ENCODE measurements around the gene DPEP2NB. TPM values are rescaled to one million over a fixed set of nuclear protein-coding genes. Genes with fewer than 3 reads are reported as not detected.

Gene DPEP2NB
- total and polyA plus RNA-seq, 2 donors (not counting 3 experiments of a cell fraction or from before 2014, with no cell fraction given) = not detected

- no peak for TF ChIP-seq MAX (IDR thresholded peaks at IDR 0.05; ENCODE audit: insufficient read depth, insufficient read length)
- no peak for TF ChIP-seq GATA2 (IDR thresholded peaks at IDR 0.05; ENCODE audit: insufficient read depth, insufficient read length, low read depth, low read length)
- no peak for TF ChIP-seq FOS (IDR thresholded peaks at IDR 0.05; ENCODE audit: borderline replicate concordance, insufficient read depth, low read length)
- TF ChIP-seq CTCF (IDR thresholded peaks at IDR 0.05; ENCODE audit: extremely low read depth in 1 of 2, insufficient read depth in 1 of 2, low read depth in 1 of 2, low read length in 2 of 2) = no peak
- TF ChIP-seq EZH2 (IDR thresholded peaks at IDR 0.05; ENCODE audit: borderline replicate concordance, low read depth, low read length, severe bottlenecking) = no peak
- no peak for TF ChIP-seq MYC (IDR thresholded peaks at IDR 0.05; ENCODE audit: low read depth, low read length)
- TF ChIP-seq POLR2AphosphoS5 (IDR thresholded peaks at IDR 0.05; ENCODE audit: insufficient read depth, low read depth, low read length) = no peak
- no peak for TF ChIP-seq POLR2A (IDR thresholded peaks at IDR 0.05; ENCODE audit: low read depth, low read length)
- no peak for TF ChIP-seq JUN (IDR thresholded peaks at IDR 0.05; ENCODE audit: borderline replicate concordance, insufficient read depth, insufficient read length, low read depth)
- H3K4me1 ChIP-seq (ENCODE audit: control insufficient read depth, extremely low read depth, insufficient read depth, low read length) = peaks cover 14% of the 10 kb centered on the region
- H3K9ac ChIP-seq (replicated peaks; ENCODE audit: extremely low read depth, insufficient read depth, low read length) = no peak overlapping the region
- H4K20me1 ChIP-seq (replicated peaks; ENCODE audit: control insufficient read depth, extremely low read depth, insufficient read depth, low read length) = no peaks in the 10 kb centered on the region
- dilution Hi-C loops (cut with MboI; ENCODE audit: extremely low pct_ligation_motif_present, low sequenced_read_pairs) = no loop called here
- no TSS peak for BruUV-seq (replicated peaks)
- no peaks in the 10 kb centered on the region for H3K9me3 ChIP-seq (replicated peaks; ENCODE audit: control insufficient read depth, insufficient read depth, low read length)
- H3K36me3 ChIP-seq (ENCODE audit: control insufficient read depth in 2 of 2, extremely low read depth in 1 of 2, insufficient read depth in 2 of 2, low read length in 2 of 2) = peaks cover 0 to 2% of the 10 kb centered on the region in 2 experiments
- no peaks in the 10 kb centered on the region for H3K27me3 ChIP-seq (ENCODE audit: control insufficient read depth in 2 of 2, insufficient read depth in 2 of 2, low read length in 2 of 2)
- intact Hi-C loops (cut with micrococcal nuclease) = no loop called here
- DNase-seq (ENCODE audit: low read depth, low spot score) = no peak
- POLR2A ChIA-PET = no interaction called here
- H3K4me3 ChIP-seq (replicated peaks in 1 of 3; ENCODE audit: insufficient read depth in 1 of 3, low read depth in 1 of 3, low read length in 3 of 3) = no peak overlapping the region
- no peak overlapping the region for H3K27ac ChIP-seq (ENCODE audit: insufficient read depth, low read depth, low read length)
- peaks cover 27% of the 10 kb centered on the region for H3K79me2 ChIP-seq (ENCODE audit: control insufficient read depth, insufficient read depth, low read length)
- H3K9me1 ChIP-seq (replicated peaks; ENCODE audit: control insufficient read depth, extremely low read depth, insufficient read depth, low read length) = no peaks in the 10 kb centered on the region
- H3K4me2 ChIP-seq (ENCODE audit: insufficient read depth, low read length) = no peak overlapping the region
- no peak overlapping the region for H2AFZ ChIP-seq (ENCODE audit: low read depth, low read length)
- no peak for FAIRE-seq
- CTCF ChIA-PET = interaction anchor here (1.6 to 1.8 kb wide), 2 partner anchors 21 kb away, joined by 3 to 10 read pairs; no protein-coding TSS in a partner anchor
Observed at GRCh38 chr16:68019167-68019680, 3.5 kb upstream of the DPEP2NB start.

All from endothelial cell of umbilical vein (primary cell).